HEK293 (cell line): ENCODE data around the gene CLDN7.
A peak's percentile ranks its signal among the peaks of the same experiment; 100 is the strongest.

Experiments used
- CTCF ChIA-PET: fragments of 350-600 bp; formaldehyde crosslinking; extraction: SDS; loops from one replicate; lab custom pipeline; 2021; ENCODE audit warnings: antibody characterized with exemption; lab: Yijun Ruan, JAX
- POLR2A ChIA-PET: fragments of 300-600 bp; formaldehyde crosslinking; extraction: SDS; loops from one replicate; lab custom pipeline; 2020; ENCODE audit warnings: antibody characterized with exemption, inconsistent platforms; lab: Yijun Ruan, JAX
- H3K27ac ChIP-seq: fragments of 200-500 bp; sonication (Bioruptor generic); 2 replicates; pipeline ENCODE4 v1.5.1; 2014; ENCODE audit warnings: low read depth, low read length, control low read depth, inconsistent platforms; ENCODE audit errors: extremely low read depth
- H3K36me3 ChIP-seq, 2 experiments: fragments of 200-500 bp in 1 of 2; sonication (Bioruptor generic) in 1 of 2; 1 replicate in 1 of 2; 2 replicates in 1 of 2; pipeline ENCODE4 v1.5.1; 2014 to 2017; ENCODE audit warnings: inconsistent platforms in 2 of 2, low read length in 2 of 2; ENCODE audit not compliant: control insufficient read depth in 2 of 2, insufficient read depth in 1 of 2
- H3K4me1 ChIP-seq: fragments of 200-500 bp; sonication (Bioruptor generic); 2 replicates; pipeline ENCODE4 v1.5.1; 2014; ENCODE audit warnings: mild to moderate bottlenecking, low read length, inconsistent platforms; ENCODE audit not compliant: control insufficient read depth, insufficient read depth
- H3K4me3 ChIP-seq: 2 replicates; pipeline ENCODE4 v1.5.1; 2011; ENCODE audit warnings: low read depth, mild to moderate bottlenecking, control low read depth, low read length, moderate library complexity
- H3K9me3 ChIP-seq: fragments of 200-500 bp; sonication (Bioruptor generic); 2 replicates; pipeline ENCODE4 v1.5.1; 2014; ENCODE audit warnings: low read depth, low read length, inconsistent platforms; ENCODE audit not compliant: control insufficient read depth, insufficient read depth
- FEZF1 ChIP-seq: fragments of 450-650 bp; formaldehyde crosslinking; IDR thresholded peaks from 2 replicates; pipeline ENCODE4 v1.5.1; 2016; ENCODE audit warnings: missing biosample characterization, missing genetic modification characterization
- OSR2 ChIP-seq: fragments of 450-650 bp; formaldehyde crosslinking; IDR thresholded peaks from 2 replicates; pipeline ENCODE4 v1.5.1; 2016; ENCODE audit warnings: missing biosample characterization, missing genetic modification characterization
- YY1 ChIP-seq: fragments of 450-650 bp; formaldehyde crosslinking; IDR thresholded peaks from 2 replicates; pipeline ENCODE4 v1.5.1; 2018; ENCODE audit warnings: missing biosample characterization, missing genetic modification characterization
- ZBTB26 ChIP-seq: fragments of 450-650 bp; formaldehyde crosslinking; optimal IDR thresholded peaks from 2 replicates; pipeline ENCODE3; 2016; ENCODE audit warnings: missing biosample characterization, mild to moderate bottlenecking, missing genetic modification characterization
- ZNF174 ChIP-seq: fragments of 450-650 bp; formaldehyde crosslinking; IDR thresholded peaks from 2 replicates; pipeline ENCODE4 v1.5.0; 2017; ENCODE audit warnings: missing biosample characterization, mild to moderate bottlenecking, missing genetic modification characterization
- ZNF2 ChIP-seq: fragments of 450-650 bp; formaldehyde crosslinking; IDR thresholded peaks from 2 replicates; pipeline ENCODE4 v1.5.1; 2016; ENCODE audit warnings: missing biosample characterization, missing genetic modification characterization
- ZNF221 ChIP-seq: fragments of 450-650 bp; formaldehyde crosslinking; IDR thresholded peaks from 2 replicates; pipeline ENCODE4 v1.5.1; 2017; ENCODE audit warnings: missing biosample characterization, missing genetic modification characterization, borderline replicate concordance
- ZNF23 ChIP-seq: fragments of 450-650 bp; formaldehyde crosslinking; IDR thresholded peaks from 2 replicates; pipeline ENCODE4 v1.5.1; 2016; ENCODE audit warnings: missing biosample characterization, missing genetic modification characterization, borderline replicate concordance
- ZNF292 ChIP-seq: fragments of 450-650 bp; formaldehyde crosslinking; IDR thresholded peaks from 2 replicates; pipeline ENCODE4 v1.5.1; 2016; ENCODE audit warnings: low read depth, missing biosample characterization, missing genetic modification characterization, borderline replicate concordance
- ZNF350 ChIP-seq: fragments of 450-650 bp; formaldehyde crosslinking; IDR thresholded peaks from 2 replicates; pipeline ENCODE4 v1.5.0; 2017; ENCODE audit warnings: missing biosample characterization, mild to moderate bottlenecking, missing genetic modification characterization
- ZNF391 ChIP-seq: fragments of 450-650 bp; formaldehyde crosslinking; IDR thresholded peaks from 2 replicates; pipeline ENCODE4 v1.5.1; 2016; ENCODE audit warnings: low read depth, missing biosample characterization, missing genetic modification characterization, borderline replicate concordance
- ZNF404 ChIP-seq: fragments of 450-650 bp; formaldehyde crosslinking; IDR thresholded peaks from 2 replicates; pipeline ENCODE4 v1.5.1; 2017; ENCODE audit warnings: missing biosample characterization, missing genetic modification characterization
- ZNF426 ChIP-seq: fragments of 450-650 bp; formaldehyde crosslinking; IDR thresholded peaks from 2 replicates; pipeline ENCODE4 v1.5.1; 2017; ENCODE audit warnings: missing biosample characterization, missing genetic modification characterization, mild to moderate bottlenecking, inconsistent platforms, moderate library complexity
- ZNF501 ChIP-seq: fragments of 450-650 bp; formaldehyde crosslinking; IDR thresholded peaks from 2 replicates; pipeline ENCODE4 v1.5.1; 2016; ENCODE audit warnings: missing biosample characterization, missing genetic modification characterization
- ZNF529 ChIP-seq: fragments of 450-650 bp; formaldehyde crosslinking; IDR thresholded peaks from 2 replicates; pipeline ENCODE4 v1.5.1; 2017; ENCODE audit warnings: missing genetic modification characterization, missing biosample characterization; ENCODE audit not compliant: insufficient replicate concordance
- ZNF544 ChIP-seq: fragments of 450-650 bp; formaldehyde crosslinking; IDR thresholded peaks from 2 replicates; pipeline ENCODE4 v1.5.0; 2017; ENCODE audit warnings: missing biosample characterization, missing genetic modification characterization
- ZNF549 ChIP-seq: fragments of 450-650 bp; IDR thresholded peaks from 2 replicates; pipeline ENCODE4 v1.5.1; 2018; ENCODE audit warnings: missing biosample characterization, missing genetic modification characterization, mild to moderate bottlenecking, inconsistent platforms, moderate library complexity
- ZNF560 ChIP-seq: fragments of 450-650 bp; formaldehyde crosslinking; IDR thresholded peaks from 2 replicates; pipeline ENCODE4 v1.5.1; 2017; ENCODE audit warnings: missing biosample characterization, missing genetic modification characterization, borderline replicate concordance
- ZNF76 ChIP-seq: fragments of 450-650 bp; formaldehyde crosslinking; IDR thresholded peaks from 2 replicates; pipeline ENCODE4; 2016; ENCODE audit warnings: low read depth, missing biosample characterization, missing genetic modification characterization, borderline replicate concordance
- ZSCAN23 ChIP-seq: fragments of 450-650 bp; formaldehyde crosslinking; IDR thresholded peaks from 2 replicates; pipeline ENCODE4 v1.5.1; 2016; ENCODE audit warnings: missing biosample characterization, missing genetic modification characterization
- ZSCAN4 ChIP-seq: fragments of 450-650 bp; formaldehyde crosslinking; IDR thresholded peaks from 2 replicates; pipeline ENCODE4 v1.5.1; 2017; ENCODE audit warnings: missing biosample characterization, missing genetic modification characterization
- TF ChIP-seq, protein P1 (sequence below): fragments of 450-650 bp; formaldehyde crosslinking; IDR thresholded peaks from 2 replicates; pipeline ENCODE4 v1.5.0; 2017; ENCODE audit warnings: missing biosample characterization, missing genetic modification characterization, borderline replicate concordance
- TF ChIP-seq, protein P2 (sequence below): fragments of 450-650 bp; formaldehyde crosslinking; IDR thresholded peaks from 2 replicates; pipeline ENCODE4 v1.5.1; 2016; ENCODE audit warnings: missing biosample characterization, missing genetic modification characterization, low read depth
- TF ChIP-seq, protein P3 (sequence below): fragments of 450-650 bp; formaldehyde crosslinking; IDR thresholded peaks from 2 replicates; pipeline ENCODE4; 2016; ENCODE audit warnings: missing biosample characterization, missing genetic modification characterization
- TF ChIP-seq, protein P4 (sequence below): fragments of 450-650 bp; formaldehyde crosslinking; IDR thresholded peaks from 2 replicates; pipeline ENCODE4 v1.5.1; 2016; ENCODE audit warnings: missing biosample characterization, missing genetic modification characterization

The CLDN7 gene

GRCh38 chr17:7224661-7225111 lies 37.6 kb downstream of the CLDN7 start:
- Histone ChIP-seq H3K4me1 (no peaks in the 10 kb centered on the region), H3K36me3 (peaks cover 26 to 87% of the 10 kb centered on the region in 2 experiments), H3K4me3 (no peak overlapping the region), H3K9me3 (no peaks in the 10 kb centered on the region), H3K27ac (0 out of 2 replicates have a peak overlapping the region, but pooled peaks have one; percentile 11)
- CTCF ChIA-PET, result no interaction called here
- POLR2A ChIA-PET, result interaction anchor here (0.5 to 9.8 kb wide), 4 partner anchors 12 to 37 kb away, joined by 3 to 284 read pairs (median 3); partner anchors contain the start of genes DVL2, GABARAP and PHF23
- TF ChIP-seq ZNF292 (no peak), YY1 (tag by site-specific recombination) (no peak), ZNF426 (tag by site-specific recombination) (no peak), ZNF544 (no peak), ZSCAN23 (tag by site-specific recombination) (no peak), ZNF391 (tag by site-specific recombination) (no peak), ZNF350 (tag by site-specific recombination) (no peak), OSR2 (tag by site-specific recombination) (no peak), ZNF549 (tag by site-specific recombination) (no peak), FEZF1 (tag by site-specific recombination) (no peak)
- TF ChIP-seq, protein P1, sequence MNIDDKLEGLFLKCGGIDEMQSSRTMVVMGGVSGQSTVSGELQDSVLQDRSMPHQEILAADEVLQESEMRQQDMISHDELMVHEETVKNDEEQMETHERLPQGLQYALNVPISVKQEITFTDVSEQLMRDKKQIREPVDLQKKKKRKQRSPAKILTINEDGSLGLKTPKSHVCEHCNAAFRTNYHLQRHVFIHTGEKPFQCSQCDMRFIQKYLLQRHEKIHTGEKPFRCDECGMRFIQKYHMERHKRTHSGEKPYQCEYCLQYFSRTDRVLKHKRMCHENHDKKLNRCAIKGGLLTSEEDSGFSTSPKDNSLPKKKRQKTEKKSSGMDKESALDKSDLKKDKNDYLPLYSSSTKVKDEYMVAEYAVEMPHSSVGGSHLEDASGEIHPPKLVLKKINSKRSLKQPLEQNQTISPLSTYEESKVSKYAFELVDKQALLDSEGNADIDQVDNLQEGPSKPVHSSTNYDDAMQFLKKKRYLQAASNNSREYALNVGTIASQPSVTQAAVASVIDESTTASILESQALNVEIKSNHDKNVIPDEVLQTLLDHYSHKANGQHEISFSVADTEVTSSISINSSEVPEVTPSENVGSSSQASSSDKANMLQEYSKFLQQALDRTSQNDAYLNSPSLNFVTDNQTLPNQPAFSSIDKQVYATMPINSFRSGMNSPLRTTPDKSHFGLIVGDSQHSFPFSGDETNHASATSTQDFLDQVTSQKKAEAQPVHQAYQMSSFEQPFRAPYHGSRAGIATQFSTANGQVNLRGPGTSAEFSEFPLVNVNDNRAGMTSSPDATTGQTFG (tag by site-specific recombination), result no peak
- TF ChIP-seq, all 188 proteins: peak for 0

GRCh38 chr17:7224110-7224509 lies 38.2 kb downstream of the CLDN7 start:
- ChIA-PET POLR2A (interaction anchor here (1.0 to 9.8 kb wide), 4 partner anchors 10 to 38 kb away, joined by 3 to 284 read pairs (median 6); partner anchors contain the start of genes DVL2, GABARAP and PHF23), CTCF (no interaction called here)
- Histone ChIP-seq H3K9me3 (no peaks in the 10 kb centered on the region), H3K4me1 (no peaks in the 10 kb centered on the region), H3K27ac (no peak overlapping the region), H3K4me3 (no peak overlapping the region), H3K36me3 (peaks cover 26 to 82% of the 10 kb centered on the region in 2 experiments)
- TF ChIP-seq ZNF221 (tag by site-specific recombination) (no peak), ZSCAN4 (tag by site-specific recombination) (no peak), ZNF501 (tag by site-specific recombination) (no peak), ZNF174 (tag by site-specific recombination) (no peak), ZNF404 (tag by site-specific recombination) (no peak), ZNF23 (no peak), ZNF350 (tag by site-specific recombination) (no peak), ZNF529 (no peak), ZNF76 (tag by site-specific recombination) (no peak), ZNF544 (no peak), ZNF2 (no peak), ZBTB26 (tag by site-specific recombination) (no peak), ZNF560 (no peak)
- TF ChIP-seq, protein P2, sequence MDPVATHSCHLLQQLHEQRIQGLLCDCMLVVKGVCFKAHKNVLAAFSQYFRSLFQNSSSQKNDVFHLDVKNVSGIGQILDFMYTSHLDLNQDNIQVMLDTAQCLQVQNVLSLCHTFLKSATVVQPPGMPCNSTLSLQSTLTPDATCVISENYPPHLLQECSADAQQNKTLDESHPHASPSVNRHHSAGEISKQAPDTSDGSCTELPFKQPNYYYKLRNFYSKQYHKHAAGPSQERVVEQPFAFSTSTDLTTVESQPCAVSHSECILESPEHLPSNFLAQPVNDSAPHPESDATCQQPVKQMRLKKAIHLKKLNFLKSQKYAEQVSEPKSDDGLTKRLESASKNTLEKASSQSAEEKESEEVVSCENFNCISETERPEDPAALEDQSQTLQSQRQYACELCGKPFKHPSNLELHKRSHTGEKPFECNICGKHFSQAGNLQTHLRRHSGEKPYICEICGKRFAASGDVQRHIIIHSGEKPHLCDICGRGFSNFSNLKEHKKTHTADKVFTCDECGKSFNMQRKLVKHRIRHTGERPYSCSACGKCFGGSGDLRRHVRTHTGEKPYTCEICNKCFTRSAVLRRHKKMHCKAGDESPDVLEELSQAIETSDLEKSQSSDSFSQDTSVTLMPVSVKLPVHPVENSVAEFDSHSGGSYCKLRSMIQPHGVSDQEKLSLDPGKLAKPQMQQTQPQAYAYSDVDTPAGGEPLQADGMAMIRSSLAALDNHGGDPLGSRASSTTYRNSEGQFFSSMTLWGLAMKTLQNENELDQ (tag by site-specific recombination), result no peak
- TF ChIP-seq, protein P3, sequence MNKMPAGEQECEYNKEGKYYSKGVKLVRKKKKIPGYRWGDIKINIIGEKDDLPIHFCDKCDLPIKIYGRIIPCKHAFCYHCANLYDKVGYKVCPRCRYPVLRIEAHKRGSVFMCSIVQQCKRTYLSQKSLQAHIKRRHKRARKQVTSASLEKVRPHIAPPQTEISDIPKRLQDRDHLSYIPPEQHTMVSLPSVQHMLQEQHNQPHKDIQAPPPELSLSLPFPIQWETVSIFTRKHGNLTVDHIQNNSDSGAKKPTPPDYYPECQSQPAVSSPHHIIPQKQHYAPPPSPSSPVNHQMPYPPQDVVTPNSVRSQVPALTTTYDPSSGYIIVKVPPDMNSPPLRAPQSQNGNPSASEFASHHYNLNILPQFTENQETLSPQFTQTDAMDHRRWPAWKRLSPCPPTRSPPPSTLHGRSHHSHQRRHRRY (tag by site-specific recombination), result no peak
- TF ChIP-seq, protein P4, sequence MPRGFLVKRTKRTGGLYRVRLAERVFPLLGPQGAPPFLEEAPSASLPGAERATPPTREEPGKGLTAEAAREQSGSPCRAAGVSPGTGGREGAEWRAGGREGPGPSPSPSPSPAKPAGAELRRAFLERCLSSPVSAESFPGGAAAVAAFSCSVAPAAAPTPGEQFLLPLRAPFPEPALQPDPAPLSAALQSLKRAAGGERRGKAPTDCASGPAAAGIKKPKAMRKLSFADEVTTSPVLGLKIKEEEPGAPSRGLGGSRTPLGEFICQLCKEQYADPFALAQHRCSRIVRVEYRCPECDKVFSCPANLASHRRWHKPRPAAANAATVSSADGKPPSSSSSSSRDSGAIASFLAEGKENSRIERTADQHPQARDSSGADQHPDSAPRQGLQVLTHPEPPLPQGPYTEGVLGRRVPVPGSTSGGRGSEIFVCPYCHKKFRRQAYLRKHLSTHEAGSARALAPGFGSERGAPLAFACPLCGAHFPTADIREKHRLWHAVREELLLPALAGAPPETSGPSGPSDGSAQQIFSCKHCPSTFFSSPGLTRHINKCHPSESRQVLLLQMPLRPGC (tag by site-specific recombination), result no peak
